Measurements from ENCODE around the gene OGFR.
"Not testable (repeated sequence)": the region's sequence is repeated elsewhere in the genome, so short reads cannot be mapped to it uniquely, and the experiment has no call there.

Gene OGFR

DNA sequence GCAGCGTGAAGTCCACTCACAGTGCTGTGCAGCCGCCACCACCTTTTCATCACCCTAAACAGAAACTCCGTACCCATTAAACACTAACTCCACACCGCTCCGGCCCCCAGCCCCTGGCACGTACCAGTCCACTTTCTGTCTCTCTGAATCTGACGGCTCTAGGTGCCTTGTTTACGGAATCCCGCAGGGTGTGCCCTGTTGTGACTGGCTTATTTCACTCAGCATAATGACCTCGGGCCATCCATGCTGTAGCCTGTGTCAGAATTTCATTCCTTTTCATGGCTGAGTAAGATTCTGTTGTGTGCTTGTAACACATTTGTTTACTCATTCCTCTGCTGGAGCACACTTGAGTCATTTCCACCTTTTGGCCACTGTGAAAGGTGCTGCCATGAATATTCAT lies 39.0 kb downstream of the OGFR start:
- no peak for DNase-seq
- in situ Hi-C loops (cut with HindIII; ENCODE audit: low pct_ligation_motif_present, low pct_unique_long_range_greater_than_20kb, low sequenced_read_pairs), result no loop called here

- no peak for DNase-seq
- in situ Hi-C loops (cut with HindIII; ENCODE audit: low pct_ligation_motif_present, low pct_unique_long_range_greater_than_20kb, low sequenced_read_pairs), result no loop called here
Observed at GRCh38 chr20:62844182-62844581, 39.5 kb downstream of the OGFR start.

DNA sequence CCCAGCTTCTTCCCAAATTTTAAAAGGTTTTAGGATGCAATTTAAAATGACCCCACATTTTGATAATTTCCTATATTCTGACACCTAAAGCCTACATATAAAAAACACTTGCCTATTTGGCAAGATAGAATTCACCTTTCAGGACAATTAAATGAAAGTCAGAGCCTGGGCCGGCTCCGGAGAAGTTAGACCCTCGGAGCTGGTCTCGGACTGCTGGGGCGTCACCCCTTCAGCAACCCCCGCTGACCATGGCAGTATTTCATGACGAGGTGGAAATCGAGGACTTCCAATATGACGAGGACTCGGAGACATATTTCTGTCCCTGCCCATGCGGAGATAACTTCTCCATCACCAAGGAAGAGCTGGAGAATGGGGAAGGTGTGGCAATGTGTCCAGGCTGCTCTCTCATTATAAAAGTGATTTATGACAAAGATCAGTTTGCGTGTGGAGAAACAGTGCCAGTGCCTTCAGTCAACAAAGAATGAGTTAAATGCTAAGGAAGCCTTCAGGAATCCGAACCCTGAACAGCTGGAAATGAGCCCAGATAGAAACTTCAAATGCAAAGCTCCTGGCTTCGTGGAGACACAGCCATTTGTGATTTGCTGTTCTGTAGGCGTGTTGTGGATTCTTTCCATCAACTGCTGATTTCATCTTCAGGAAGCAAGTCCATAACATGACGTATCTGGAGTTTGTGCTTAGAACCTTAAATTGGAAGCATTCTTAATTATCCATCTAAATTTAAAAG lies 41.0 kb downstream of the OGFR start:
- no peak for DNase-seq
- in situ Hi-C loops (cut with HindIII; ENCODE audit: low pct_ligation_motif_present, low pct_unique_long_range_greater_than_20kb, low sequenced_read_pairs), result no loop called here

DNA sequence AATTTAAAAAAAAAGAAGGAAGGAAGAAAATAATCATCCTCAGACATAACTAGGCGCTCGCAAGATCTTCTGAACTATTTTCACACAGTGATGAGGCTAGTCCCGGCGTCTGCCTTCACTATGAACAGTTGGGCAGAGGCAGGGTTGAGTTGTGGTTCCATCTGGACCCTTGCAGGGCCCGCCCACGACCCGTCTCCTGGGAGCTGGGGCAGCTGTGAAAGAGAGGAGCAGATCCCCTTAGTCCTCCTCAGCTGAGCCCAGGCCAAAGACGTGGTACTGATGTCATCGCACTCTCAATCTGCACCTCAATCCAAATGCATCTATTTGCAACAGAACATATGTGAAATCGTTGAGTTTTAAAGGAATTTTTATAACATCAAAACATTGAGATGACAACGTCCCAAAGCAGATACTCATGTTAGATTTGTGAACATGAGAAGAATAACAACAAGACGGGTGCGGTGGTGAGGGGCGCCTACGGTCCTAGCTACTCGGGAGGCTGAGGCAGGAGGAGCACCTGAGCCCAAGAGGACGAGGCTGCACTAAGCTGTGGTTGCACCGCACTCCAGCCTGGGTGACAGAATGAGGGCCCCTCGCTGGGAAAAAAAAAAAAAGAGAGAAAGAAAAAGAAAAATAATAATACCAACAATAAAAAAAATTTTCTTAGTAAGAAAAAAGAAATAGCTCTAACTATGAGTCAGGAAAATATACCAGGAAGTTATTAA lies 41.7 kb downstream of the OGFR start:
- DNase-seq, result no peak
- in situ Hi-C loops (cut with HindIII; ENCODE audit: low pct_ligation_motif_present, low pct_unique_long_range_greater_than_20kb, low sequenced_read_pairs), result no loop called here

- in situ Hi-C loops (cut with HindIII; ENCODE audit: low pct_ligation_motif_present, low pct_unique_long_range_greater_than_20kb, low sequenced_read_pairs); DNase-seq: not testable (repeated sequence)
Observed at GRCh38 chr20:62848917-62849316, 44.3 kb downstream of the OGFR start.

GRCh38 chr20:62849431-62849830 lies 44.8 kb downstream of the OGFR start:
- DNase-seq, result no peak
- in situ Hi-C loops (cut with HindIII; ENCODE audit: low pct_ligation_motif_present, low pct_unique_long_range_greater_than_20kb, low sequenced_read_pairs), result no loop called here

GRCh38 chr20:62850333-62850974 lies 45.8 kb downstream of the OGFR start:
- DNase-seq, result no peak
- in situ Hi-C loops (cut with HindIII; ENCODE audit: low pct_ligation_motif_present, low pct_unique_long_range_greater_than_20kb, low sequenced_read_pairs), result no loop called here

GRCh38 chr20:62852196-62852595 lies 47.6 kb downstream of the OGFR start:
- DNase-seq, result no peak
- in situ Hi-C loops (cut with HindIII; ENCODE audit: low pct_ligation_motif_present, low pct_unique_long_range_greater_than_20kb, low sequenced_read_pairs), result no loop called here

- DNase-seq, result no peak
Observed at GRCh38 chr20:62852841-62853240, 48.2 kb downstream of the OGFR start.

DNA sequence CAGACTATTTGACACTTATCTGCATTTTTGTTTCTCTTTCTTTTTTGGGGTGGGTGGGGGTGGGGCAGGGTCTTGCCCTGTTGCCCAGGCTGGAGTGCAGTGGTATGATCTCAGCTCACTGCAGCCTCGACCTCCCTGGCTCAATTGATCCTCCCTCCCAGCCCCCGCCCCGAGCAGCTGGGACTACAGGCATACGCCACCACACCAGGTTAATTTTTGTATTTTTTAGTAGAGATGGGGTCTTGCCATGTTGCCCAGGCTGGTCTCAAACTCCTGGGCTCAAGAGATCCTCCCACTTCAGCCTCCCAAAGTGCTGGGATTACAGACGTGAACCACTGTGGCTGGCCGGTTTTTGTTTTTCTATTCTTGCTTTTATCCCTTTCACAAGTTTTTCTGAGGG lies 48.7 kb downstream of the OGFR start:
- DNase-seq; in situ Hi-C loops (cut with HindIII; ENCODE audit: low pct_ligation_motif_present, low pct_unique_long_range_greater_than_20kb, low sequenced_read_pairs): not testable (repeated sequence)

More at GRCh38 chr20:62852841-62853240, 48.2 kb downstream of the OGFR start:
- in situ Hi-C loops (cut with HindIII; ENCODE audit: low pct_ligation_motif_present, low pct_unique_long_range_greater_than_20kb, low sequenced_read_pairs), result no loop called here

DNA sequence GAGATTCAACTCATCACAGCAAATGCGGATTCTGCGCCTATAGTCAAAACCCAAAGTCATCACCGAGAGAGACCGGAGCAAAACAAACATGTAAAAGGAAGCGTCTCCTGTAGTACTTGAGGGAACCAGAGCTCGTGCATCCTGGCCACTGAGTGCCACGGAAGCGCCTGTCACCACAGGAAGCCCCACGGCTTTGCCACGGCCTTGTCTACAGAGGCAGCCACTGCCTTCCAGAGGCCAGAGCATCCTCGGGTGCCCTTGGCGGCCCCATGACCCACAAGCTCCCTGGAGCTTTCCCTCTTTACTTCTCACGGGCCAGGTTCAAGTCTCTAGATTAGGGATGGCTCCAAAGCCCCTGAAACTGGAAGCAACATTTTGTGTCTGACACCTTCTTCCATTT lies 49.5 kb downstream of the OGFR start:
- in situ Hi-C loops (cut with HindIII; ENCODE audit: low pct_ligation_motif_present, low pct_unique_long_range_greater_than_20kb, low sequenced_read_pairs), result no loop called here

GRCh38 chr20:62855120-62855519 lies 50.5 kb downstream of the OGFR start:
- no peak for DNase-seq
- in situ Hi-C loops (cut with HindIII; ENCODE audit: low pct_ligation_motif_present, low pct_unique_long_range_greater_than_20kb, low sequenced_read_pairs), result no loop called here

More for the DNA sequence above, 49.5 kb downstream of the OGFR start:
- DNase-seq, result no peak

DNA sequence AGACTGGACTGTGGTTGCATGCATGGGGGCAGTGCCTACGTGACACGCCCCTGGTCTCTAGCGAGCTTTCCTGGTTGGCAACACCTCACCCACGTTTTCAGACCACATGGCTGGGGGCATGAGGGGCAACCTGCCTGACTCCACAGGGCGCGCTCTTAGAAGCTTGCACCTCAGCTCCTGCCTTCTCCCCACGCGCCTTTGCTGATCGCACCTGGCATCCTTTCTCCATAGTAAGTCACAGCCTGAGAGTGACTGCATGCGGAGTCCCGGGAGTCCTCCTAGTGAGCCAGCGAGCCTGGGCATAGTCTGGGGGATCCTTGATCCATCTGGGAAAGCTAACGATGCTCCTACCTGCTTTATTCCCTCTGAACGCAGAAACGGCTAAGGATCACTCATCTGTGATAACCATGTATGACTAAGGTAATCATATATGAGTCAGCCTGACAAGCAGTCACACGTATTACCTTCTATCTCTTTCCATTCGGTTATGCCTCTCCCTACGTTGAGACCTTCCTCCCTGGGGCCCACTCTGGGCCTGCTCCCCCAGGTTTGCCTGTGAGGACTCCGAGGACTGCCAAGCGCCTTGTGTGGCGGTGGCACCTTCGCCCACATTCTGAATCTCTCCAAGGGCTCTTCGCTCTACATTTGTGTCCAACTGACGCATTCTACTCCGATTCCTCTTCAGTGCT lies 52.4 kb downstream of the OGFR start:
- peak; percentile 39 for DNase-seq

GRCh38 chr20:62858058-62858830 lies 53.6 kb downstream of the OGFR start:
- in situ Hi-C loops (cut with HindIII; ENCODE audit: low pct_ligation_motif_present, low pct_unique_long_range_greater_than_20kb, low sequenced_read_pairs), result no loop called here
- DNase-seq, result no peak

More for the DNA sequence above, 52.4 kb downstream of the OGFR start:
- in situ Hi-C loops (cut with HindIII; ENCODE audit: low pct_ligation_motif_present, low pct_unique_long_range_greater_than_20kb, low sequenced_read_pairs), result no loop called here

GRCh38 chr20:62859721-62860120 lies 55.1 kb downstream of the OGFR start:
- in situ Hi-C loops (cut with HindIII; ENCODE audit: low pct_ligation_motif_present, low pct_unique_long_range_greater_than_20kb, low sequenced_read_pairs), result no loop called here
- no peak for DNase-seq

- no peak for DNase-seq
- in situ Hi-C loops (cut with HindIII; ENCODE audit: low pct_ligation_motif_present, low pct_unique_long_range_greater_than_20kb, low sequenced_read_pairs), result no loop called here
Observed at GRCh38 chr20:62860391-62860923, 55.8 kb downstream of the OGFR start.

DNA sequence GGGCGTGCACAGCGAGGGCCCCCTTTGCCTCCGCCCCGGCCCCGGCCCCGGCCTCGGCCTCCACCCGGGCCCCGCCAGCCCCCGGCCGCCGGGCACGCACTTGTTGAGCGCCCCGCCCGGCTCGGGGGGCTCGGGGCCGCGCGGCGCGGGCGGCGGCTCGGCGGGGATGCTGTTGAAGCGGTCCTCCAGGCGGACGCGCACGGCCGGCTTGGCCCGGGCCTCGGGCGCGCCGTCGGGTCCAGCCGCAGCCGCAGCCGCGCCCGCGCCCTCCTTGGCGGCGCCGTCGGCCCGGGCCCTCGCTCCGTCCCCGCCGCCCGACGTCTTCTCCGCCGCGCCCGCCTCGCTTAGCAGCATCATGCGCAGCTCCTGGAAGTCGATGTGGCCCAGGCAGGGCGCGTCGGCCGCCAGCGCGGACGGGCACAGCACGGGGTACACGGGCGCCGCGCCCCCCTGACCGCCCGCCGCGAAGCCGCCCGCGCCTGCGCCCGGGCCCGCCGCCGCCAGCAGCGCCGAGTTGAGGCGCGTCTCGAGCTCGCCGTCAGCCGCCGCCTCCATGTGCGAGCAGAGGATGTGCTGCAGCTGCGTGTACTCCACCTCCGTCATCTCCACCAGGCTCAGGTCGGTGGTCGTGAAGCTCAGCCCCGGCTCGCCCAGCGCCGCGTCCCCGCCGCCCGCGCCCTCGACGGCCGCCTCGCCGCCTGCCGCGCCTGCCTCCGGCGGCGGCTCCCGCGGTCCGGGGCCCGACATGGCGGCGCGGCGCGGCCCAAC lies 56.5 kb downstream of the OGFR start:
- peak; percentile 8 for DNase-seq
- in situ Hi-C loops (cut with HindIII; ENCODE audit: low pct_ligation_motif_present, low pct_unique_long_range_greater_than_20kb, low sequenced_read_pairs), result no loop called here

Measured in ACHN (cell line).